HG02759 (cell line): Measurements from ENCODE around the gene SSTR3.

Experiments used
- ATAC-seq: cut with Tn5 transposase; IDR thresholded peaks from one replicate; pipeline ENCODE4 v1.9.1; 2021; ENCODE audit warnings: mild to moderate bottlenecking, moderate library complexity; ENCODE audit not compliant: unreplicated experiment

The SSTR3 gene

GRCh38 chr22:37229805-37230672 is 17.8 kb upstream of the SSTR3 start:
- peak; percentile 64 for ATAC-seq

- no peak for ATAC-seq
These were observed 16.9 kb upstream of the SSTR3 start for GRCh38 chr22:37229012-37229804.

- no peak for ATAC-seq
These were observed 16.1 kb upstream of the SSTR3 start for GRCh38 chr22:37228106-37229011.

GRCh38 chr22:37226514-37226913 is 14.2 kb upstream of the SSTR3 start:
- no peak for ATAC-seq

- no peak for ATAC-seq
These were observed 13.8 kb upstream of the SSTR3 start for GRCh38 chr22:37226087-37226486.

GRCh38 chr22:37225481-37225880 is 13.2 kb upstream of the SSTR3 start:
- ATAC-seq = no peak

GRCh38 chr22:37224757-37225420 is 12.6 kb upstream of the SSTR3 start:
- ATAC-seq = no peak

- ATAC-seq = no peak
These were observed 11.8 kb upstream of the SSTR3 start for GRCh38 chr22:37223965-37224551.

- no peak for ATAC-seq
These were observed 10.2 kb upstream of the SSTR3 start for GRCh38 chr22:37222440-37222971.

GRCh38 chr22:37221424-37222333 is 9.4 kb upstream of the SSTR3 start:
- no peak for ATAC-seq

- ATAC-seq = no peak
These were observed 8.3 kb upstream of the SSTR3 start for GRCh38 chr22:37220543-37220981.

- ATAC-seq = peak; percentile 4
These were observed 7.3 kb upstream of the SSTR3 start for GRCh38 chr22:37219533-37219932.

- ATAC-seq = peak; percentile 79
These were observed 6.6 kb upstream of the SSTR3 start for GRCh38 chr22:37218771-37219411.

- ATAC-seq = peak; percentile 28
These were observed 6.1 kb upstream of the SSTR3 start for GRCh38 chr22:37218399-37218770.

GRCh38 chr22:37215890-37216289 is 3.6 kb upstream of the SSTR3 start:
- ATAC-seq = no peak

GRCh38 chr22:37214731-37215030 is 2.4 kb upstream of the SSTR3 start:
- no peak for ATAC-seq

GRCh38 chr22:37213941-37214730 is 1.9 kb upstream of the SSTR3 start:
- ATAC-seq = no peak
